GM19023 (cell line): ENCODE results near the gene EHD4.

Experiments
- ATAC-seq: cut with Tn5 transposase; IDR thresholded peaks from one replicate; pipeline ENCODE4 v1.9.1; 2021; ENCODE audit warnings: mild to moderate bottlenecking, moderate library complexity; ENCODE audit not compliant: unreplicated experiment

EHD4 gene

DNA sequence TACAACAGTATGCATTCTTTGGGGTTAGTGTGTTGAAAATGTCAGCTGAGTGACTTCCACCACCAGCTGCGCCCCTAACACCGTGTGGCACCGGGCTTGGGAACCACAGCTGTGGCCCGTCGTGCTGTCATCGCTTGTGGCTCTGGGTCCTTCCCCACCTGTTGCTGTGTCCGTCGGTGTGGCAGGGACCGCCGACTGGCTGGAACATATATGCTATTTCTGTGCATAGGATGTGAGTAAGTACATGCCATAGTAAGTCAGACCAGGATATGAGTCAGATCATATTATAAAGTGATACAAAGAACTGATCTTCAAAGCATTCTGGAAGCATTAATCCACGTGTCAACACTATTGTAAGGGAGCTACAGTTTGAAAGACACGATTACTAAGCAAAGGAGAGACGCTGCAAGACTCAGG, 31.9 kb downstream of the EHD4 start:
- ATAC-seq: no peak

DNA sequence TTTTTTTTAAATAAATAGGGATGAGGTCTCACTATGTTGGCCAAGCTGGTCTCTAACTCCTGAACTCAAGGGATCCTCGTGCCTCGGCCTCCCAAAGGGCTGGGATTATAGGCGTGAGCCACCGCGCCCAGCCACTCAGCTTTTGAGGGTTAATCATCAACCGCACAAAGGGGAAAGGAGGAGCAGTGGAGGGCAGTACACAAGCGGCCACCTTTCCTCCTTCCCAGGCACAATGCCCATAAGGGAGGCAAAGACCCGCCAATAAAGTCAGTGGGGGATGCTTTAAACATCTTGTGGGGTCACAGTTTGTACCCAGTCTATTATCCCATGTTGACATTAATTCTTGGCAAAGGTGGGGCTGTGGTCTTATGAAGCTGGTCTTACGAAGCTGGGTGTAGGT, 32.4 kb downstream of the EHD4 start:
- no peak for ATAC-seq

DNA sequence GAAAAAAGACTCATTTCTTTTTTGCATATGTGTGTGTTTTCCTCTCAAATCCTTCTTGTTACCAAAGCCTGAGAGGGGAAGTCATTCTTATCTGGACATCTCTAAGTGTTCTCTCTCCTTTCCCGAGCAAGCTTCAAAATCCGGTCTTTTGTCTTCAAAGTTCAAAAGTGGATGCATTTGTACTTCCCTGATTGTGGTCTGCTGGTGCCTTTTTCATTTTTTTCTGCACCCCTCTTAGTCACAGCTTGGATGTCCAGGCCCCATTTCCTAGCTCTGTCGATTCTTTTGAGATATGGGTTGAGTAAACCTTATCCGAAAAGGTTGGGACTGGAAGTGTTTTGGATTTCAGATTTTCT, 34.8 kb downstream of the EHD4 start:
- no peak for ATAC-seq

GRCh38 chr15:41936649-41937567, 35.4 kb downstream of the EHD4 start:
- ATAC-seq: no peak

- no peak for ATAC-seq
Measured at GRCh38 chr15:41936155-41936554, 36.2 kb downstream of the EHD4 start.

GRCh38 chr15:41935566-41936020, 36.8 kb downstream of the EHD4 start:
- ATAC-seq: peak; percentile 52

GRCh38 chr15:41934843-41935242, 37.5 kb downstream of the EHD4 start:
- ATAC-seq: no peak

- no peak for ATAC-seq
Measured at GRCh38 chr15:41933771-41934170, 38.6 kb downstream of the EHD4 start.

- no peak for ATAC-seq
Measured at GRCh38 chr15:41933326-41933725, 39.0 kb downstream of the EHD4 start.

- ATAC-seq: no peak
Measured at GRCh38 chr15:41932511-41933289, 39.7 kb downstream of the EHD4 start.

DNA sequence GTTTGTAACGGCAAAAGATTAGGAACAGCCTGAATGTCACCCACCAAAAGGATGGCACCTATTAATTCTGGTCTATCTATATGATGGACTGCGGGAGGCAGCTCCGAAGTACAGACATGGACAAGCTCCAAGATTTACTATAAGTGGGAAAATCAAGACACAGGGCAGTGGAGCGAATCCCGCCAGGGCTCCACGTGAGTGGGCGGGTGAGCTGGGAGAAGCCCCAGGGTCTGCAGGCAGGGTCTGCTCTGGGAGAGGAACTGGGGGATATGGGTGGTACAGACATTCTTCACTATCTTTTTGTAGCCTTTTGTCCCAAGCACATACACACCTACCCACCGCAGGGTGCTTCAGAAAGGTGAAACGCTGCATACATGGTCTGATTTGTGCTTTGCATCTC, 40.3 kb downstream of the EHD4 start:
- ATAC-seq: no peak

DNA sequence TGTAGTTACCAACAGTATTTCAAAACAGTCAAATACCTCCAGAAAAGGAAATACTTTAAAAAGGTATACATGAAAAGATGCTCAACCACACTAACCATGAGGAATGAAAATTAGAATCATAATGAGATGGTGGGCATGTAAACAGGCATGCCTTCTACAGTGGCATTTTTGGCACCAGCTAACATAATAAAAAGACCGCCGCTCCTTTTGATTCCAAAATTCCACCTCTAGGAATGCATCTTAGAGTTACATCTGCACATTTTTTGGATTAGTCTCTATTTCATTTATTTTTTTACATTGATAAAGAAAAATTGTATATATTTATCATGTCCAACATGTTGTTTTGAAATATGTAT, 41.5 kb downstream of the EHD4 start:
- ATAC-seq: no peak

DNA sequence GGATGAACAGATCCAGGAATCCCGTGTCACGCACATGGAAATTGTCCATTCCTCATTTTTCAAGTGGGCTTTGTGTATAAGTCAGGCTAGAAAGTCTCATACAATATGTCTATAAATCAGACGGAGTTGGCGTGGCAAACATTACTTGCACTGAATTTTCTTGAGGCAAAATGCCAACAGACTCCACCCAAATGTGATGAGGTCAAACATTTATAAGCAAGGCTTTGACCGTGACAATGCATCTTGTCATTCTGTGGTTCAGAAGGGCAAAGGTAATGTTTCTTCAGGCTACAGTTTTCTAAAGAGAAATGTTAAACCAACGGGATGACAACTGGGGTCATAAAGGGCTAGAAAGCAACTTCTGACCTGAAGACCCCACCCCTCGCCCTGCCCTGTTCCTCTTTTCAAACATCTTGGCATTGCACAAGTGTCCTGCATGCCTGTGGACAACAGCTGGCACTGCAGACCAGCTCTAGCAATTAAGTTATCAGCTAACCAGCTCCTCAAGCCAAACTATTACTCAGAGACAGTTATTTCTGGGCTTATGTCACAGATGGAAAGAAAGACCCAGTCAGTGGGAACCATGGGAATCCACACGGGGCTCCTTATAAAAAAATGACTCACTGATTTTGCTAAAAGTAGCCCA, 42.0 kb downstream of the EHD4 start:
- no peak for ATAC-seq

GRCh38 chr15:41928637-41929620, 43.4 kb downstream of the EHD4 start:
- peak; percentile 75 for ATAC-seq

DNA sequence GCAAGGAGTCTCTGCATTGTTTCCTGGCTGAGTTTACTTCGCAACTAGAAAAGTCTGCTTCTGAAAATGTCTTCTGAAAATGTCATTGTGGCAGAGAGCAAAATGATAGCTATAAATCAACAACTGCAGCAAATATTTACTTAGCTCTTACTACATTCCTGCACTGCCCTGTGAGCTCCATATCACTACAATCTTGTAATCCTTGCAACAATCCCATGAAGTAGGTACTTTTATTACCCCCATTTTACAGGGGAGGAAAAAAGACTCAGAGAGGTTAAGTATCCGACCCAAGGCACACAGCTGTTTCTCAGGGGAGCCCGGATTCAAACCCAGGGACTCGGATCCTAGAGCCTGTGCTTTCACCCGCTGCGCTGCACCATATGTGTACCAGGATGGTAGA, 44.3 kb downstream of the EHD4 start:
- ATAC-seq: no peak

DNA sequence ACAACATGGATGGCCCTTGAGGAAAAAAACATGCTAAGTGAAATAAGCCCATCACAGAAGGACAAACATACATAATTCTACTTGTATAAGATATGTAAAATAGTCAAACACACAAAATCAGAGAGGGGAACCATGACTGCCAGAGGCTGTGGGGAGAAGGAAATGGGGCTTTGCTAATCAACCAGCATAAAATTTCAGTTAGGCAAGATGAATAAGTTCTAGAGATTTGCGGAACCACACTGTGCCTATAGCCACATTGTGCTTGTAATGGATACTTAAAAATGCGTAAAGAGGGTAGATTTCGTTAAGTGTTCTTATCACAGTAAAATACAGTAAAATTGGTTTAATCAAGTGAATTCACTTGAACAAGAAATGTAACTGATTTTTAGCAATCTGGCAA, 44.8 kb downstream of the EHD4 start:
- no peak for ATAC-seq

GRCh38 chr15:41926185-41927056, 45.9 kb downstream of the EHD4 start:
- no peak for ATAC-seq

- ATAC-seq: no peak
Measured at GRCh38 chr15:41925086-41925608, 47.2 kb downstream of the EHD4 start.

GRCh38 chr15:41923401-41923997, 48.9 kb downstream of the EHD4 start:
- no peak for ATAC-seq
